Amniotic epithelial cell (primary cell): Measurements from ENCODE around the gene PKDREJ.
A peak's percentile ranks its signal among the peaks of the same experiment; 100 is the strongest.
"Not testable (repeated sequence)": the region's sequence is repeated elsewhere in the genome, so short reads cannot be mapped to it uniquely, and the experiment has no call there.

ENCODE experiments used
- DNase-seq: peaks from one replicate; pipeline ENCODE4 v3.0.0-alpha.2; 2010; ENCODE audit warnings: low read depth

PKDREJ gene

GRCh38 chr22:46263216-46263590 is at the start of gene PKDREJ:
Gene PKDREJ (minus strand): TSS chr22:46263343. CDS start chr22:46263322, 21 bp downstream.
- no peak for DNase-seq

GRCh38 chr22:46312848-46313247 is 49.7 kb upstream of the PKDREJ start:
- not testable (repeated sequence) for DNase-seq

GRCh38 chr22:46312056-46312455 is 48.9 kb upstream of the PKDREJ start:
- no peak for DNase-seq

- DNase-seq, result no peak
Measured at GRCh38 chr22:46309526-46310085, 46.5 kb upstream of the PKDREJ start.

- DNase-seq, result no peak
Measured at GRCh38 chr22:46308283-46308988, 45.3 kb upstream of the PKDREJ start.

- peak; percentile 16 for DNase-seq
Measured at GRCh38 chr22:46303347-46303965, 40.3 kb upstream of the PKDREJ start.

GRCh38 chr22:46300491-46300890 is 37.3 kb upstream of the PKDREJ start:
- no peak for DNase-seq

GRCh38 chr22:46299101-46299500 is 36.0 kb upstream of the PKDREJ start:
- DNase-seq, result no peak

- DNase-seq, result peak; percentile 16
Measured at GRCh38 chr22:46297151-46297812, 34.1 kb upstream of the PKDREJ start.

- peak; percentile 92 for DNase-seq
Measured at GRCh38 chr22:46296257-46297150, 33.4 kb upstream of the PKDREJ start, which contains the start of gene GTSE1. Gene GTSE1 (plus strand): TSS chr22:46296870. CDS start chr22:46297401, 531 bp downstream.

GRCh38 chr22:46295277-46295971 is 32.3 kb upstream of the PKDREJ start:
- no peak for DNase-seq

- no peak for DNase-seq
Measured at GRCh38 chr22:46294784-46295183, 31.6 kb upstream of the PKDREJ start.

GRCh38 chr22:46293577-46294260 is 30.6 kb upstream of the PKDREJ start:
- no peak for DNase-seq

- DNase-seq, result no peak
Measured at GRCh38 chr22:46292732-46293131, 29.6 kb upstream of the PKDREJ start.

- no peak for DNase-seq
Measured at GRCh38 chr22:46292173-46292572, 29.0 kb upstream of the PKDREJ start.

GRCh38 chr22:46290843-46291785 is 28.0 kb upstream of the PKDREJ start:
- DNase-seq, result no peak

- no peak for DNase-seq
Measured at GRCh38 chr22:46290121-46290842, 27.1 kb upstream of the PKDREJ start.

- no peak for DNase-seq
Measured at GRCh38 chr22:46289244-46289891, 26.2 kb upstream of the PKDREJ start.
